Measurements from ENCODE around the gene CAPZB. TPM values are rescaled to one million over a fixed set of nuclear protein-coding genes. Genes with fewer than 3 reads are reported as not detected.

Gene CAPZB
- total RNA-seq, 4 donors from 2014 or later: 84.2 to 119 (median 102) TPM

GRCh38 chr1:19365721-19366120 lies 119.6 kb downstream of the CAPZB start:
- TF ChIP-seq CTCF (IDR thresholded peaks at IDR 0.05; ENCODE audit: low read depth): no peak

GRCh38 chr1:19363536-19364152 lies 121.7 kb downstream of the CAPZB start:
- no peak for TF ChIP-seq CTCF (IDR thresholded peaks at IDR 0.05; ENCODE audit: low read depth)

GRCh38 chr1:19361611-19362147 lies 123.7 kb downstream of the CAPZB start:
- no peak for TF ChIP-seq CTCF (IDR thresholded peaks at IDR 0.05; ENCODE audit: low read depth)

- TF ChIP-seq CTCF (IDR thresholded peaks at IDR 0.05; ENCODE audit: low read depth): no peak
Measured at GRCh38 chr1:19360843-19361610, 124.3 kb downstream of the CAPZB start.

GRCh38 chr1:19360432-19360831 lies 124.9 kb downstream of the CAPZB start:
- no peak for TF ChIP-seq CTCF (IDR thresholded peaks at IDR 0.05; ENCODE audit: low read depth)

- no peak for TF ChIP-seq CTCF (IDR thresholded peaks at IDR 0.05; ENCODE audit: low read depth)
Measured at GRCh38 chr1:19360016-19360415, 125.3 kb downstream of the CAPZB start.

GRCh38 chr1:19359357-19359756 lies 126.0 kb downstream of the CAPZB start:
- no peak for TF ChIP-seq CTCF (IDR thresholded peaks at IDR 0.05; ENCODE audit: low read depth)

All from subcutaneous adipose tissue (tissue), 4 donors.